Loucy (cell line): ENCODE results near the gene ACAP1.

ENCODE experiments used
- EZH2phosphoT487 ChIP-seq: fragments of 200-600 bp; IDR thresholded peaks from 2 replicates; pipeline ENCODE4 v1.6.1; 2018; ENCODE audit warnings: antibody characterized with exemption, mild to moderate bottlenecking, moderate library complexity, borderline replicate concordance
- TF ChIP-seq, protein P1 (sequence below): fragments of 200-600 bp; sonication (generic); conservative IDR thresholded peaks from 2 replicates; pipeline ENCODE4 v1.5.1; 2014; ENCODE audit warnings: mild to moderate bottlenecking, antibody characterized with exemption, low read length

- TF ChIP-seq, protein P1, sequence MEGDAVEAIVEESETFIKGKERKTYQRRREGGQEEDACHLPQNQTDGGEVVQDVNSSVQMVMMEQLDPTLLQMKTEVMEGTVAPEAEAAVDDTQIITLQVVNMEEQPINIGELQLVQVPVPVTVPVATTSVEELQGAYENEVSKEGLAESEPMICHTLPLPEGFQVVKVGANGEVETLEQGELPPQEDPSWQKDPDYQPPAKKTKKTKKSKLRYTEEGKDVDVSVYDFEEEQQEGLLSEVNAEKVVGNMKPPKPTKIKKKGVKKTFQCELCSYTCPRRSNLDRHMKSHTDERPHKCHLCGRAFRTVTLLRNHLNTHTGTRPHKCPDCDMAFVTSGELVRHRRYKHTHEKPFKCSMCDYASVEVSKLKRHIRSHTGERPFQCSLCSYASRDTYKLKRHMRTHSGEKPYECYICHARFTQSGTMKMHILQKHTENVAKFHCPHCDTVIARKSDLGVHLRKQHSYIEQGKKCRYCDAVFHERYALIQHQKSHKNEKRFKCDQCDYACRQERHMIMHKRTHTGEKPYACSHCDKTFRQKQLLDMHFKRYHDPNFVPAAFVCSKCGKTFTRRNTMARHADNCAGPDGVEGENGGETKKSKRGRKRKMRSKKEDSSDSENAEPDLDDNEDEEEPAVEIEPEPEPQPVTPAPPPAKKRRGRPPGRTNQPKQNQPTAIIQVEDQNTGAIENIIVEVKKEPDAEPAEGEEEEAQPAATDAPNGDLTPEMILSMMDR = peak; percentile 81
- no peak for TF ChIP-seq EZH2phosphoT487
Observed at GRCh38 chr17:7356072-7356549, 19.8 kb downstream of the ACAP1 start.
